Sigmoid colon (tissue), 7 donors: Measurements from ENCODE around the gene MYL4. TPM values are rescaled to one million over a fixed set of nuclear protein-coding genes. Genes with fewer than 3 reads are reported as not detected.
A peak's percentile ranks its signal among the peaks of the same experiment; 100 is the strongest.

ENCODE experiments used
- DNase-seq: peaks from one replicate; pipeline ENCODE4 v3.0.0-alpha.2; 2019
- H3K27ac ChIP-seq, 4 donors: fragments of 200-600 bp; sonication (generic); one replicate each; pipeline ENCODE4 v1.5.1; 2016 to 2019; ENCODE audit warnings: mild to moderate bottlenecking in 1 of 4
- H3K27me3 ChIP-seq, 3 donors: fragments of 200-600 bp; sonication (generic); one replicate each; pipeline ENCODE4 v1.5.1; 2019; ENCODE audit warnings: mild to moderate bottlenecking in 1 of 3
- H3K36me3 ChIP-seq, 4 donors: fragments of 200-600 bp; sonication (generic); one replicate each; pipeline ENCODE4 v1.5.1; 2016 to 2019
- H3K4me1 ChIP-seq, 4 donors: fragments of 200-600 bp; sonication (generic); one replicate each; pipeline ENCODE4 v1.5.1; 2017 to 2019
- H3K4me3 ChIP-seq, 4 donors: fragments of 200-600 bp; sonication (generic); one replicate each; pipeline ENCODE4 v1.5.1; 2017 to 2019; ENCODE audit warnings: mild to moderate bottlenecking in 2 of 4, moderate library complexity in 1 of 4
- H3K9me3 ChIP-seq, 4 donors: fragments of 200-600 bp in 3 of 4; sonication (generic) in 3 of 4; one replicate each; pipeline versions ENCODE4 v1.5.1 to v1.6.1; 2013 to 2019
- EP300 ChIP-seq, 4 donors: sonication (generic); formaldehyde crosslinking; IDR thresholded peaks; one replicate each; pipeline ENCODE4 v1.6.1; 2017; ENCODE audit warnings: antibody characterized with exemption in 4 of 4
- POLR2A ChIP-seq, 2 donors: fragments of 450-650 bp; IDR thresholded peaks; one replicate each; pipeline ENCODE4 v1.6.1; 2016; ENCODE audit warnings: antibody characterized with exemption in 2 of 2, mild to moderate bottlenecking in 2 of 2, moderate library complexity in 2 of 2
- POLR2AphosphoS5 ChIP-seq, 4 donors: sonication (generic); formaldehyde crosslinking; IDR thresholded peaks; one replicate each; pipeline ENCODE4 v1.6.1; 2017; ENCODE audit warnings: antibody characterized with exemption in 4 of 4
- WGBS, 2 donors: extraction: QIAGEN DNeasy Blood & Tissue Kit; methylation state at CpG; one replicate each; pipeline ENCODE4 v1.1.7; 2013; 5-methylcytosine and 5-hydroxymethylcytosine counted together
- intact Hi-C: fragments of 100-400 bp; cut with DNase I; formaldehyde crosslinking; loops from one replicate; pipeline ENCODE4 v1.15.1; 2023
- polyA plus RNA-seq, 3 donors: library from polyadenylated mRNA; stranded (reverse); fragments of 200-250 nt; gene quantifications; one replicate each; pipeline ENCODE4 v1.2.3, GENCODE V29; 2013
- total RNA-seq, 4 donors: library from RNA; depleted of rRNA; stranded (reverse); fragments of >200 nt; gene quantifications; one replicate each; pipeline ENCODE4 v1.1.0, GENCODE V29; 2016
- TF ChIP-seq, protein P1 (sequence below), 4 experiments: fragments of 450-650 bp in 3 of 4; fragments of 200-600 bp in 1 of 4; IDR thresholded peaks; one replicate each; pipeline ENCODE4 v1.5.1; 2016 to 2019; ENCODE audit warnings: antibody characterized with exemption in 4 of 4, mild to moderate bottlenecking in 3 of 4, moderate library complexity in 2 of 4
- donor health status: healthy with polysubstance abuse.
- donor health status: Bipolar disorder and iron deficiency.
- donor health status: healthy.

The MYL4 gene
- total and polyA plus RNA-seq, 7 donors: 0.31 to 2.8 (median 1.1) TPM; not detected in 4

DNA sequence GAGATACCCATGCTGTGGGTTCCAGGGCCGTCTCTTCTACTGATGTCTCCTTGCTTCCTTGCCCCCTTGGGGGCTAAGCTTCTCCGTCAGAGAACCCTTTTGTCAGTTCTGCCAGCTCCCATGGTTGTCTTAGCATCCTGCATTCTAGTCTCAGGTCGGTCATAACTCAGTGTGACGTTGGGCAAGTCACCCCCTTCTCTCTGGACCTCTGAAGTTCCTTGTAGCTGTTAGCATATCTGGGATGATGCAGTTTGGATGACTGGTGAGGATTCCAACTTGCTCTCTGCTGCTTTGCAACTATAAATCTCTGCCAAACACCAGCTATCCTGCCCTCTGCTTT is 8.9 kb upstream of the MYL4 start:
- H3K36me3 ChIP-seq: no peaks in the 10 kb centered on the region
- 62 to 75% methylated on average over 4 of the region's 4 CpGs for WGBS, 2 donors
- H3K27ac ChIP-seq: peak overlapping the region in 1 of 4 donors; percentile 10
- intact Hi-C loops: no loop called here
- no peaks in the 10 kb centered on the region for H3K9me3 ChIP-seq
- peaks cover 0 to 14% (median 9%) of the 10 kb centered on the region in 4 donors for H3K4me1 ChIP-seq
- DNase-seq: no peak
- no peak overlapping the region for H3K4me3 ChIP-seq
- no peaks in the 10 kb centered on the region for H3K27me3 ChIP-seq
- TF ChIP-seq EP300 (IDR thresholded peaks at IDR 0.05): no peak
- TF ChIP-seq, protein P1, sequence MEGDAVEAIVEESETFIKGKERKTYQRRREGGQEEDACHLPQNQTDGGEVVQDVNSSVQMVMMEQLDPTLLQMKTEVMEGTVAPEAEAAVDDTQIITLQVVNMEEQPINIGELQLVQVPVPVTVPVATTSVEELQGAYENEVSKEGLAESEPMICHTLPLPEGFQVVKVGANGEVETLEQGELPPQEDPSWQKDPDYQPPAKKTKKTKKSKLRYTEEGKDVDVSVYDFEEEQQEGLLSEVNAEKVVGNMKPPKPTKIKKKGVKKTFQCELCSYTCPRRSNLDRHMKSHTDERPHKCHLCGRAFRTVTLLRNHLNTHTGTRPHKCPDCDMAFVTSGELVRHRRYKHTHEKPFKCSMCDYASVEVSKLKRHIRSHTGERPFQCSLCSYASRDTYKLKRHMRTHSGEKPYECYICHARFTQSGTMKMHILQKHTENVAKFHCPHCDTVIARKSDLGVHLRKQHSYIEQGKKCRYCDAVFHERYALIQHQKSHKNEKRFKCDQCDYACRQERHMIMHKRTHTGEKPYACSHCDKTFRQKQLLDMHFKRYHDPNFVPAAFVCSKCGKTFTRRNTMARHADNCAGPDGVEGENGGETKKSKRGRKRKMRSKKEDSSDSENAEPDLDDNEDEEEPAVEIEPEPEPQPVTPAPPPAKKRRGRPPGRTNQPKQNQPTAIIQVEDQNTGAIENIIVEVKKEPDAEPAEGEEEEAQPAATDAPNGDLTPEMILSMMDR (IDR thresholded peaks at IDR 0.05): no peak

DNA sequence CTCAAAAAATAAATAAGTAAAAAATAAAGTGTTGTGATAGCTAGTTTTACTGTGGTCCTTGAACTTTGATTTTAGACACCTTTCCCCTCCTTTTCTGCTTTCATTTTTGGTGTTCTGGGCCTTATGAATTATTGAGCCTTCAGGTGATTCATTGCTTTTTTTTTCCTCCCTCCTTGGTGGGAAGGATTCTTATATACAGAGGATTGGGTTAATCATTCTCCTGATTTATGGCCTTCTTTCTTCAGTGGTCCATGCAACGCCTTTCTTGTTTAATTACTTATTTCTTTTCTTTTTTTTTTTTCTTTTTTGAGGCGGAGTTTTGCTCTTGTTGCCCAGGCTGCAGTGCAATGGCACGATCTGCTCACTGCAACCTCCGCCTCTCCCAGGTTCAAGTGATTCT is 8.0 kb upstream of the MYL4 start:
- DNase-seq: no peak
- Histone ChIP-seq H3K4me1 (peaks cover 0 to 18% (median 15%) of the 10 kb centered on the region in 4 donors), H3K27ac (no peak overlapping the region)

DNA sequence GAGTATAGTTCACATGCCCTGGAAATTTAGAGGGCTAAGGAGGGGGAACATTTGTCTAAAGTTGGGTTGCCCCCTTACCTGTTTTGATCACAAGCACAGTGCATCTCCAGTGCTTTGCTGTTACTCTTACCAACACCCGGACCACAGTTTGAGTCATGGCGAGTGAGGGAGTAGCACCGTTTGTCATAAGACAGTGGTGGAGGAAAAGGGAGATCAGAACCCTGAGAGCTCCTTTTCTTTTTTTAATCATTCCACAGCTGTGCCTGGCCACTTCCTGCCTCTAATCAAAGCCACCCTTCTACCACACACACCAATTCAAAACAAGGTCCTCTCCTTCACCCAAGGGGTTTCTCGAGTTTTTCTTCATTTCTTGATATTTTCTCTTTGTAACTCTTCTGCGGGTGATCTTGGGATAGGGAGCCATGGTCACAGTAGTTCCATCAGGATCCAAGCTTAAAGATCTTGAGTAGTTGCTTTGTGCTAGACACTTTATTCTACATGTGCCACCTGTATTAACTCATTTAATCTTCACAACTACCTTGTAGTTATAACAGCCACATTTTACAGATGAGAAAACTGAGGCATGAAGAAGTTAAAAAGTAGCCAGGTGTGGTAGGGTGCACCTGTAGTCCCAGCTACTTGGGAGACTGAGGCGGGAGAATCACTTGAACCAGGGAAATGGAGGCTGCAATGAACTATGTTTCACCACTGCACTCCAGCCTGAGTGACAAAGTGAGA is 5.0 kb upstream of the MYL4 start:
- H3K9me3 ChIP-seq: no peaks in the 10 kb centered on the region
- intact Hi-C loops: no loop called here
- H3K4me1 ChIP-seq: peaks cover 0 to 18% (median 15%) of the 10 kb centered on the region in 4 donors
- TF ChIP-seq EP300 (IDR thresholded peaks at IDR 0.05) (no peak), POLR2AphosphoS5 (IDR thresholded peaks at IDR 0.05) (no peak), POLR2A (IDR thresholded peaks at IDR 0.05) (no peak)
- TF ChIP-seq, protein P1 (IDR thresholded peaks at IDR 0.05): no peak
- DNase-seq: no peak
- no peaks in the 10 kb centered on the region for H3K27me3 ChIP-seq
- 65 to 86% methylated on average over 6 of the region's 6 CpGs for WGBS, 2 donors
- no peaks in the 10 kb centered on the region for H3K36me3 ChIP-seq
- H3K4me3 ChIP-seq: no peak overlapping the region
- H3K27ac ChIP-seq: peak overlapping the region in 3 of 4 donors; percentile 43 to 71 (median 59)

More for the DNA sequence above, 8.0 kb upstream of the MYL4 start:
- Histone ChIP-seq H3K36me3 (no peaks in the 10 kb centered on the region), H3K27me3 (no peaks in the 10 kb centered on the region), H3K4me3 (no peak overlapping the region), H3K9me3 (no peaks in the 10 kb centered on the region)
- 28 to 73% methylated on average over 4 of the region's 4 CpGs for WGBS, 2 donors
- intact Hi-C loops: no loop called here
- TF ChIP-seq POLR2AphosphoS5 (IDR thresholded peaks at IDR 0.05) (no peak), EP300 (IDR thresholded peaks at IDR 0.05) (no peak), POLR2A (IDR thresholded peaks at IDR 0.05) (no peak)
- TF ChIP-seq, protein P1 (IDR thresholded peaks at IDR 0.05): no peak

DNA sequence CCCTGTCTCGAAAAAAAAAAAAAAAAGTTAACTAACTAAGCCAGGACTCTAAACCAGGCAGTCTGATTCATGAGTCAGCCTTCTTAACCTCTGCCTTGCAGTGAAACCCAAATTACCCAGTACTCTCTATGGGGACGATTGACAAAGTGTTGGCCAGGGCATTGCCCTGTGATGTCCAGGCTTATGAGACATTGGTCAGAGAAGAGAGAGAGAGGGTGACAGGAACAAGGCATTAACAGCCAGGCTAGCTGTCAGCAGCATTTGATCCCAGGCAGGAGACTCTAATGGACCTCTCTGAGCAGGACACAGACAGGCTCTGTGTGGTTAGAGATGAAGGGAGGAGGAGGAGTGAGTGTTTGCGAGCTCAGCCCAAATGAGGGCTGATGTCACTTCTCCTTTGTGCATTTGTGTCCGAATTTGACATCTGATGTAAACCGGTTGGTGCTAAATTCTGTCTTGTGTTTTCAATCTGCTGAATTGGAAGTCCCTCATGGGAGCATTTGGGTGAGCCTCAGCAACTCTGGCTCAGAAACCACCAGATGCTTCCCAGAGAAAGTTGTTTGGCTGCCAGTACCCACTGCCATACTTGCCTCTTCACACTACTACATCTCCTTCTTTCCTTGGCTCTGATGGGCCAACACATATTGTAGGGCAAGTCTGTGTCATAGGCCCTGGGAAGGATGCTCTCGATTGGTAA is 4.3 kb upstream of the MYL4 start:
- no peaks in the 10 kb centered on the region for H3K27me3 ChIP-seq
- peak in 1 of 4 donors; percentile 26 for TF ChIP-seq POLR2AphosphoS5 (IDR thresholded peaks at IDR 0.05)
- TF ChIP-seq, protein P1 (IDR thresholded peaks at IDR 0.05): no peak
- no peak overlapping the region for H3K4me3 ChIP-seq
- H3K36me3 ChIP-seq: no peaks in the 10 kb centered on the region
- WGBS, 2 donors: 40 to 67% methylated on average over 6 of the region's 6 CpGs
- peak overlapping the region; percentile 17 to 71 (median 51) for H3K27ac ChIP-seq
- DNase-seq: no peak
- H3K4me1 ChIP-seq: peaks cover 0 to 18% (median 15%) of the 10 kb centered on the region in 4 donors
- no peaks in the 10 kb centered on the region for H3K9me3 ChIP-seq
- intact Hi-C loops: no loop called here
